ENCODE results near the gene MACF1.

DNA sequence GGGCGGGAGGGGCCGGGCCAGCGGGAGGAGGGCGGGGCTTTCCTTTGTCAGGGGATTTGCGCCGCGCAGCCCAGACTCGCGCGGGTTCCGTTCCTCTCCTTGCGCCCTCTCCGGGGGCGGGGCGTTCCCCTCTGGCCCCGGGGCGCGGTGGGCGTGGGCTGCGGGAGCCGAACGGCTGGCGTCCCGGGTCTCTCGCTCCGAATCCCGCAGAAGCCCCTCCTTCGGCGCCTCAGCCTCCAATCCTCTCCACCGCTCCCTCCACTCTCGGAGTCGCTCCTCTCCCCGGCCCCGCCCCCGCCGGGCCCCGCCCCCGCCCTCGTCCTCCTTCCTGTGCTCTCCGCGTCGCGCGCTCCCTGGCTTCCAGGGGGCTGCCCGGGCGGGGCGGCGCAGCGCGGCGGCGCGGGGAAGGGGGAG lies 204.2 kb downstream of the MACF1 start:
- TF ChIP-seq, protein P1, sequence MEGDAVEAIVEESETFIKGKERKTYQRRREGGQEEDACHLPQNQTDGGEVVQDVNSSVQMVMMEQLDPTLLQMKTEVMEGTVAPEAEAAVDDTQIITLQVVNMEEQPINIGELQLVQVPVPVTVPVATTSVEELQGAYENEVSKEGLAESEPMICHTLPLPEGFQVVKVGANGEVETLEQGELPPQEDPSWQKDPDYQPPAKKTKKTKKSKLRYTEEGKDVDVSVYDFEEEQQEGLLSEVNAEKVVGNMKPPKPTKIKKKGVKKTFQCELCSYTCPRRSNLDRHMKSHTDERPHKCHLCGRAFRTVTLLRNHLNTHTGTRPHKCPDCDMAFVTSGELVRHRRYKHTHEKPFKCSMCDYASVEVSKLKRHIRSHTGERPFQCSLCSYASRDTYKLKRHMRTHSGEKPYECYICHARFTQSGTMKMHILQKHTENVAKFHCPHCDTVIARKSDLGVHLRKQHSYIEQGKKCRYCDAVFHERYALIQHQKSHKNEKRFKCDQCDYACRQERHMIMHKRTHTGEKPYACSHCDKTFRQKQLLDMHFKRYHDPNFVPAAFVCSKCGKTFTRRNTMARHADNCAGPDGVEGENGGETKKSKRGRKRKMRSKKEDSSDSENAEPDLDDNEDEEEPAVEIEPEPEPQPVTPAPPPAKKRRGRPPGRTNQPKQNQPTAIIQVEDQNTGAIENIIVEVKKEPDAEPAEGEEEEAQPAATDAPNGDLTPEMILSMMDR (CRISPR knock-in tag; IDR thresholded peaks at IDR 0.05): no peak
- TF ChIP-seq JDP2 (CRISPR knock-in tag; IDR thresholded peaks at IDR 0.05; ENCODE audit: borderline replicate concordance): no peak

Data from HepG2 (cell line).